Left lung (tissue), 10 donors: ENCODE results near the gene AFMID. TPM values are rescaled to one million over a fixed set of nuclear protein-coding genes. Genes with fewer than 3 reads are reported as not detected.

Experiments used
- ATAC-seq: fragments of 200-7000 bp; cut with Tn5 transposase; one replicate; pipeline ENCODE4 v1.9.1; 2020; ENCODE audit warnings: moderate library complexity
- DNase-seq, 4 donors: peaks; one replicate each; pipeline ENCODE4 v3.0.0-alpha.2; 2013 to 2020
- H3K27ac ChIP-seq, 2 donors: fragments of 200-600 bp; sonication (generic) in 1 of 2; one replicate each; pipeline versions ENCODE4 v1.5.0 to v1.8.0; 2020 to 2021
- H3K27me3 ChIP-seq, 2 donors: fragments of 200-600 bp; sonication (generic) in 1 of 2; one replicate each; pipeline versions ENCODE4 v1.5.0 to v1.8.0; 2020 to 2021
- H3K36me3 ChIP-seq, 2 donors: fragments of 200-600 bp; sonication (generic) in 1 of 2; one replicate each; pipeline versions ENCODE4 v1.5.0 to v1.8.0; 2020 to 2021
- H3K4me1 ChIP-seq, 2 donors: fragments of 200-600 bp; one replicate each; pipeline ENCODE4 v1.8.0; 2021
- H3K4me3 ChIP-seq, 2 donors: fragments of 200-600 bp; sonication (generic) in 1 of 2; one replicate each; pipeline versions ENCODE4 v1.5.0 to v1.8.0; 2020 to 2021; ENCODE audit warnings: mild to moderate bottlenecking in 1 of 2
- H3K9me3 ChIP-seq, 2 donors: fragments of 200-600 bp; sonication (generic) in 1 of 2; one replicate each; pipeline versions ENCODE4 v1.5.0 to v1.8.0; 2020 to 2021
- CTCF ChIP-seq, 2 donors: fragments of 200-600 bp; sonication (generic) in 1 of 2; IDR thresholded peaks; one replicate each; pipeline versions ENCODE4 v1.5.0 to v1.8.0; 2021; ENCODE audit warnings: antibody characterized with exemption in 2 of 2
- intact Hi-C, 2 donors: fragments of 100-400 bp; cut with DNase I; formaldehyde crosslinking; loops; one replicate each; pipeline versions ENCODE4 v1.11.2 to v1.14.2; 2022
- polyA plus RNA-seq, 6 donors: library from polyadenylated mRNA; unstranded; fragments of 120-200 nt; gene quantifications; one replicate each; pipeline ENCODE4 v1.2.1, GENCODE V29; 2013; ENCODE audit not compliant: insufficient read length in 6 of 6
- total RNA-seq, 2 donors: library from RNA; stranded (reverse); fragmentation: NEBNext Ultra II Directional; extraction: Animal tissue kit (Norgen Biotek cat#: 25700); gene quantifications; one replicate each; pipeline ENCODE4 v1.2.1, GENCODE V29; 2021
- donor health status: DM: no; HTN: yes; CAD: no.
- donor health status: DM: no; HTN: no; CAD: no.

The AFMID gene
- total and polyA plus RNA-seq, 8 donors = 31.3 to 58.9 (median 50.9) TPM

GRCh38 chr17:78140169-78141051 is 46.8 kb upstream of the AFMID start:
- Histone ChIP-seq H3K36me3 (peaks cover 0 to 17% of the 10 kb centered on the region in 2 donors), H3K4me1 (peaks cover 31 to 90% of the 10 kb centered on the region in 2 donors), H3K4me3 (peak overlapping the region in 1 of 2 donors; percentile 11), H3K27me3 (no peaks in the 10 kb centered on the region), H3K9me3 (no peaks in the 10 kb centered on the region), H3K27ac (peak overlapping the region; percentile 75 to 76)
- TF ChIP-seq CTCF (IDR thresholded peaks at IDR 0.05) = peak in 1 of 2 donors; percentile 11
- DNase-seq (peak in 3 of 4 donors; percentile 81 to 99 (median 99)), ATAC-seq (peak; percentile 85)
- intact Hi-C loops = no loop called here

GRCh38 chr17:78141437-78142118 is 45.6 kb upstream of the AFMID start:
- ATAC-seq (no peak), DNase-seq (no peak)
- intact Hi-C loops = no loop called here
- Histone ChIP-seq H3K27me3 (no peaks in the 10 kb centered on the region), H3K36me3 (peaks cover 0 to 10% of the 10 kb centered on the region in 2 donors), H3K9me3 (no peaks in the 10 kb centered on the region), H3K4me3 (no peak overlapping the region), H3K4me1 (peaks cover 33 to 91% of the 10 kb centered on the region in 2 donors), H3K27ac (peak overlapping the region; percentile 75 to 76)
- no peak for TF ChIP-seq CTCF (IDR thresholded peaks at IDR 0.05)

GRCh38 chr17:78142119-78142861 is 44.9 kb upstream of the AFMID start:
- H3K27ac ChIP-seq = peak overlapping the region in 1 of 2 donors; percentile 75
- no peaks in the 10 kb centered on the region for H3K9me3 ChIP-seq
- ATAC-seq = peak; percentile 20
- intact Hi-C loops = no loop called here
- DNase-seq = peak in 2 of 4 donors; percentile 81 to 89
- H3K4me3 ChIP-seq = no peak overlapping the region
- H3K4me1 ChIP-seq = peaks cover 33 to 91% of the 10 kb centered on the region in 2 donors
- H3K27me3 ChIP-seq = no peaks in the 10 kb centered on the region
- no peak for TF ChIP-seq CTCF (IDR thresholded peaks at IDR 0.05)
- H3K36me3 ChIP-seq = peaks cover 0 to 8% of the 10 kb centered on the region in 2 donors

GRCh38 chr17:78143214-78144146 is 43.7 kb upstream of the AFMID start:
- TF ChIP-seq CTCF (IDR thresholded peaks at IDR 0.05) = no peak
- Histone ChIP-seq H3K27me3 (no peaks in the 10 kb centered on the region), H3K4me3 (no peak overlapping the region), H3K36me3 (peaks cover 0 to 8% of the 10 kb centered on the region in 2 donors), H3K9me3 (no peaks in the 10 kb centered on the region), H3K27ac (peak overlapping the region; percentile 71 to 79), H3K4me1 (peaks cover 33 to 91% of the 10 kb centered on the region in 2 donors)
- intact Hi-C loops = no loop called here
- ATAC-seq (no peak), DNase-seq (no peak)
